Left ventricle myocardium inferior (tissue), 1 donor: ENCODE data around the gene ZNF141. TPM values are rescaled to one million over a fixed set of nuclear protein-coding genes. Genes with fewer than 3 reads are reported as not detected.

Source experiments
- DNase-seq: peaks from one replicate; pipeline ENCODE4 v3.0.0-alpha.2; 2020
- H3K27ac ChIP-seq: fragments of 200-600 bp; replicated peaks from 2 replicates; pipeline ENCODE4 v1.8.0; 2021
- H3K27me3 ChIP-seq: fragments of 200-600 bp; 2 replicates; pipeline ENCODE4 v1.8.0; 2021; ENCODE audit warnings: low read depth
- H3K36me3 ChIP-seq: fragments of 200-600 bp; 2 replicates; pipeline ENCODE4 v1.8.0; 2021
- H3K4me1 ChIP-seq: fragments of 200-600 bp; 2 replicates; pipeline ENCODE4 v1.8.0; 2021
- H3K4me3 ChIP-seq: fragments of 200-600 bp; 2 replicates; pipeline ENCODE4 v1.8.0; 2021; ENCODE audit warnings: mild to moderate bottlenecking, moderate library complexity
- H3K9me3 ChIP-seq: fragments of 200-600 bp; replicated peaks from 2 replicates; pipeline ENCODE4 v1.8.0; 2021
- intact Hi-C: fragments of 100-400 bp; cut with micrococcal nuclease; formaldehyde crosslinking; loops from one replicate; pipeline ENCODE4 v1.11.0; 2022
- total RNA-seq: library from RNA; stranded (reverse); fragmentation: NEBNext Ultra II Directional; extraction: Animal tissue kit (Norgen Biotek cat#: 25700); gene quantifications from one replicate; pipeline ENCODE4 v1.2.1, GENCODE V29; 2021
- TF ChIP-seq, protein P1 (sequence below): fragments of 200-600 bp; IDR thresholded peaks from 2 replicates; pipeline ENCODE4 v1.8.0; 2021; ENCODE audit warnings: antibody characterized with exemption, mild to moderate bottlenecking, borderline replicate concordance
- donor health status: DM: no; HTN: yes; CAD: no; lungs with severe emphysema.

Gene ZNF141
- total RNA-seq, 1 donor from 2014 or later, result 8.2 TPM

DNA sequence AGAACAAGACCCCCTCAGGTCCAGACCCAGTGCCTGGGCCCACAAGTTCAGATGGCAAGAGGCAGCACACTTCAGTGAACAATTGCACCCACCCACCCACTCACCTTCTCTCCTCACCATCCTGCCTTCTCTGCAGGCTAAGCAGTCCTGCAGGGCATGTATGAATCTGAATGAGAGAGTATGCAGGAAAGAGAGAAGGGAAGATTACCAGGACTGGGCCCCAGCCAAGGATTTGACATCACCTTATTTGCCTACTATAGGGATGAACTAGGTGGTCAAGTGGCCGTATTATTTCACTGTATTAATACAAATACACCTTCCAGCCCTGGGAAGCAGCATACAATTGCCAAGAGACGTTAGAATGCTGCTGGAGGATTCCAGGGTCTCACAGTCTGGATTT is 2.1 kb upstream of the ZNF141 start:
- Histone ChIP-seq H3K4me3 (peak overlapping the region; percentile 98), H3K27ac (peak overlapping the region; percentile 99), H3K36me3 (peaks cover 5% of the 10 kb centered on the region), H3K9me3 (peaks cover 2% of the 10 kb centered on the region), H3K4me1 (peaks cover 48% of the 10 kb centered on the region), H3K27me3 (no peaks in the 10 kb centered on the region)
- intact Hi-C loops, result no loop called here
- DNase-seq, result no peak
- TF ChIP-seq, protein P1, sequence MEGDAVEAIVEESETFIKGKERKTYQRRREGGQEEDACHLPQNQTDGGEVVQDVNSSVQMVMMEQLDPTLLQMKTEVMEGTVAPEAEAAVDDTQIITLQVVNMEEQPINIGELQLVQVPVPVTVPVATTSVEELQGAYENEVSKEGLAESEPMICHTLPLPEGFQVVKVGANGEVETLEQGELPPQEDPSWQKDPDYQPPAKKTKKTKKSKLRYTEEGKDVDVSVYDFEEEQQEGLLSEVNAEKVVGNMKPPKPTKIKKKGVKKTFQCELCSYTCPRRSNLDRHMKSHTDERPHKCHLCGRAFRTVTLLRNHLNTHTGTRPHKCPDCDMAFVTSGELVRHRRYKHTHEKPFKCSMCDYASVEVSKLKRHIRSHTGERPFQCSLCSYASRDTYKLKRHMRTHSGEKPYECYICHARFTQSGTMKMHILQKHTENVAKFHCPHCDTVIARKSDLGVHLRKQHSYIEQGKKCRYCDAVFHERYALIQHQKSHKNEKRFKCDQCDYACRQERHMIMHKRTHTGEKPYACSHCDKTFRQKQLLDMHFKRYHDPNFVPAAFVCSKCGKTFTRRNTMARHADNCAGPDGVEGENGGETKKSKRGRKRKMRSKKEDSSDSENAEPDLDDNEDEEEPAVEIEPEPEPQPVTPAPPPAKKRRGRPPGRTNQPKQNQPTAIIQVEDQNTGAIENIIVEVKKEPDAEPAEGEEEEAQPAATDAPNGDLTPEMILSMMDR, result no peak

DNA sequence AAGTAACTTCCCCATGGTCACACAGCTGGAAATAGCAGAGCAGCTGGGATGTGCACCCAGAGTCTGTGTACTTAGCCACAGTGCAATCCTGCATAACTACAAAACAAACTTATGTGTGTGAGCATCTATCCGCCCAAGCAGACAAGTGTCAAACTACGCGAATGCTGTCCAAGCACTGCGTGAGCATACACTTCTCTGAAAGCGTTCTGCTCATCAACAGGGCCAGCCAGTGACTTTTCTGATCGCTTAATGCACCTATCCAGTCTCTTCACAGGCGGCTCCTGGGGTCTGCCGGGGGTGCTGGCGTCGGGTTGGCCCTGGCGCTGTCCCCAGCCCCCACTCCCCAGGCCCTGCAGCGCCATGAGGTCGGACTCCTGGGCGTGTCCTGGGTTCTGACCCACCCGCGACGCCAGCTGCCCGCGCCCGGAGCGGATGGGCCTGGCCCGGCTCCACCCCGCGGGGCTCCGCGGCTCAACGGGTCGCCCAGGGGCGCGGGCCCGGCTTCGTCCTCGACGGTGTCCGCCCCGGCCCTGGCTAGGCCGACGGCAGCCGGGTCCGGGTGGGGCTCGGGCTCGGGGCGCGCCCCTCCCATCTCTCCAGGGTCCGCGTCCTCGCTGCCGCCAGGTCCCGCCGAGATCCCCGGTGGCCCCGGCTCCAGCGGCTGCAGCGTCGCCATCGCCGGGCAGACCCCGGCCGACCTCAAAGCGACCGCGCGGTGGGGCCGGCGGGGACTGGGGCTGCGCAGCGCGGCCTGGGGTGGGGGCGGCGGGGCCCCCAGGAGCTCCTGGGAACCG is 1.3 kb upstream of the ZNF141 start:
- peak; percentile 59 for DNase-seq
- no peaks in the 10 kb centered on the region for H3K27me3 ChIP-seq
- intact Hi-C loops, result no loop called here

DNA sequence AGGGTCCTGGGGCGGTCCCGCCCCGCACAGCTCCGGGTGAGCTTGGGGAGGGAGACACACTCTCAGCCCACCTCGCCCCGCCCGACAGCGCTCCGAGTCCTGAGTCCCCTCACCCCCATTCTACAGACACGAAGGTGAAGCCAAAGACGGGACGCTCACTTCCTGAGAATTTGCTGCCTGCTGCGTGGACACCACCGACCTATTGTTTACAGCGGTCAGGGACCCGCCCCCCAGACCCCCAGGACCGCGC is 796 bp upstream of the ZNF141 start:
- H3K27me3 ChIP-seq, result no peaks in the 10 kb centered on the region
- no peak for DNase-seq
- H3K27ac ChIP-seq, result peak overlapping the region; percentile 99
- peak overlapping the region; percentile 98 for H3K4me3 ChIP-seq
- TF ChIP-seq, protein P1, result no peak
- peaks cover 15% of the 10 kb centered on the region for H3K9me3 ChIP-seq
- intact Hi-C loops, result no loop called here
- H3K4me1 ChIP-seq, result peaks cover 58% of the 10 kb centered on the region
- peaks cover 11% of the 10 kb centered on the region for H3K36me3 ChIP-seq

More for the DNA sequence above, 1.3 kb upstream of the ZNF141 start:
- TF ChIP-seq, protein P1, result no peak
- Histone ChIP-seq H3K4me1 (peaks cover 54% of the 10 kb centered on the region), H3K9me3 (peaks cover 10% of the 10 kb centered on the region), H3K36me3 (peaks cover 6% of the 10 kb centered on the region), H3K27ac (peak overlapping the region; percentile 99), H3K4me3 (peak overlapping the region; percentile 98)

DNA sequence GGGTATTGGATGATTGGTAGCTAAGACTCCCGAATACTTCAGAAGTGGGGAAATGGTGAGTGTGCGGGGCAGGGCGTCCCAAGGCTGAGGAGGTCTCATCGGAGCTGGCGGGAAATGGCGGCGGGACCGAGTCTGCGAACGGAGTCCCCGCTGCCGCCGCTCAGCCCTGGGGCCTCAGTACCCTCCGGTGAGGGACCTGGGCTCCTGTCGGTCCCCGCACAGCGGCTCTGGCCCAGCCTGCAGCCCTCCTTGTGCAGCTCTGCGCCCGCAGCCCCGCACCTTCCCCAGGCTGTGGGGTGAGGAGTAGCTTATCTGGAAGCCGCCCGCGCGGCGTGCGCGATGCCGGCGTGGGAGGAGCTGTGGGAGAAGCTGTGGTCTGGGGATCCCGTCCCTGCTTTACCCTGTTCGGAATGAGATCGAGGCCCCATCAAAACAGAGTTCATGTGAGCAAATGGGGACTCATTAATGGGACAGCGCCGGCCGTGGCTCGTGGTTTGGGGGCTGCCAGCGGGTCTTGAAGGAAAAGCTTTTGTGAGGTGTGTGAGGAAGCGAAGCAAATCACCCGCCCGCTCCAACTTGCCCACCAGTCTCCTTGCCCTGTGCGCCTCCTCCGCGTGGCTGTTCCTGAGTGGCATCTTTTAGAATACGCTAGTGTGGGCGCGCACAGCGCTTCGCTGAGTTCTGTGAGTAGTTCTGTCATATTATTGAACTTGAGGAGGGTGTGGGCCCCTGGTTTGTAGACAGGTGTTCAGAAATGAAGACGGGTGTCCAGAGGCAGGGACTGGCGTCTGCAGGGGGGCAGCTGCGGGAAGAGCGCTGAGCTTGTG is 531 bp downstream of the ZNF141 start:
- peak overlapping the region; percentile 98 for H3K4me3 ChIP-seq
- H3K27ac ChIP-seq, result peak overlapping the region; percentile 99
- no peak for DNase-seq
- H3K4me1 ChIP-seq, result peaks cover 61% of the 10 kb centered on the region
- peaks cover 28% of the 10 kb centered on the region for H3K9me3 ChIP-seq
- intact Hi-C loops, result no loop called here
- H3K36me3 ChIP-seq, result peaks cover 18% of the 10 kb centered on the region
- no peaks in the 10 kb centered on the region for H3K27me3 ChIP-seq
- TF ChIP-seq, protein P1, result no peak

GRCh38 chr4:338759-339097 is 1.1 kb downstream of the ZNF141 start:
- Histone ChIP-seq H3K9me3 (peaks cover 32% of the 10 kb centered on the region), H3K27me3 (no peaks in the 10 kb centered on the region), H3K27ac (peak overlapping the region; percentile 99), H3K4me1 (peaks cover 61% of the 10 kb centered on the region), H3K36me3 (peaks cover 21% of the 10 kb centered on the region), H3K4me3 (peak overlapping the region; percentile 98)
- no peak for DNase-seq
- TF ChIP-seq, protein P1, result no peak
- intact Hi-C loops, result no loop called here
